DMS114 treated with DMSO at 0.1 percent for 48 hours (cell line): Measurements from ENCODE around the gene TFPI2.

ENCODE experiments used
- DNase-seq: peaks from one replicate; lab custom pipeline; 2025; ENCODE audit not compliant: unreplicated experiment; lab: John Stamatoyannopoulos, UW

Gene TFPI2

DNA sequence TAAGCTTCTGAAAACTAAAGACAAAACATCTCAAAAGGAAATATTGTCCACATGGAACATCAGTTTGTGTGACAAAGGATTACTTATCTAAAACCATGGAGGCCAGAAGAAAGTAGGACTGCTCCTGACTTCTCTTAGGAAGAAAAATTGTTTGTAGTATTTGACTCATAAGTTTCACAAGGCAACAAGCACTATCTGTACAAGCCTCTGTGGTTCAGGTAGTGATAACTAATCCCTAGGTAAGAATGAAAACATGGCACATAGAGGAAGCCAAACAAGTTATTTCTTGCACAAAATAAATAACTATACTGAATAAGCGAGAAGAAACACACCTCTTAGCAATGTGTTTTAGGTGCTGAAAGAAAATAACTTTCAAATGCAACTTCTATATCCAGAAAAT, 30.3 kb downstream of the TFPI2 start:
- no peak for DNase-seq

DNA sequence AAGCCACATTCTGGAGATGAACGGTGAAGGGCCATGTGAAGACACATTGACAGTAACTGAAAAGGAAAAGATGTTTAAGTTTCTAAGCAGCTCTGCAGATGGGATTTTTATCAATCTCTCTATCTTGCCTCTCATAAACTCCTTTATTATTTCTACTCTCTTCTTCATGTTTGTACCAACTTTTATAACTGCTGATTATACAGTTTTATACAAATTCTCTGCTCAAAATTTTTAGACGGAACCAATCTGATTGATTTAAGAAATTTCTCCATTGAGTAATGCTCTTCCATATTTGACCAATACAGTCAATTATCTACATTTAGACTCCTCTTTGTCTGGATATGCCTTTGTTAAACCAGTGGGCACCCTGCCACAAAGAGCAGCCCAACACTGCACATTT, 31.7 kb downstream of the TFPI2 start:
- no peak for DNase-seq

DNA sequence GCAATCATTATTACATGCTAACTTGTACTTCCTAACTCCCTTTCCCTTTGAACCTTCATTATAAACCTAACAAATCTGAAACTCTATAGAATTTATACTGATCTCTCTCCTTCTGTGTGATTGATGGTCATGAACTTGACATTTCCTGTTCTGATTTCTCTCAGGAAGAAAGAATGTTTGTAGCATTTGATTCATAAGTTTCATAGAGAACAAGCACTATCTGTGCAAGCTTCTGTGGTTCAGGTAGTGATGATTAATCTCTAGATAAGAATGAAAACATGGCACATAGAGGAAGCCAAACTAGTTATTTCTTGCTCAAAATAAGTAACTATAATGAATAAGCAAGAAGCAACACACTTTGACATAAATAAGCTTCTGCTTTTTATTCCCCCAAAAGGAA, 34.2 kb downstream of the TFPI2 start:
- DNase-seq = no peak

DNA sequence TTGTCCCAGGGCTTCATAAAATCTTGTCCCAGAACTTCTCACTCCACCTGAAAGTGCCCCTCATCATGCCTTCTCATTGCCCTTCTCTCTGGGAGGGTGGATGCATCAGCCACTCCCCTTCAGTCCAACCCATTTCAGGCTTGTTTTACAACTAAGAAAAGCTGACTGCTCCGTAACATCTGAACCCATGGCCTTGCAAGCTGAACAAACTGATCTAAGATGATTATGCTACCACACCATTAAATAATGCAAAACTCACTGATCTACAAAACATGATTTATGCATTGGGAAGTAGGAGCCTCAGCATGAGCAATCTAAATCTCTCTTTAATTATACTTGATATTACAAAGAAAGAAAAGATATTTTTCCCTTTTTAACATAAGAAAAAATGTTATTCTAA, 34.8 kb downstream of the TFPI2 start:
- no peak for DNase-seq

DNA sequence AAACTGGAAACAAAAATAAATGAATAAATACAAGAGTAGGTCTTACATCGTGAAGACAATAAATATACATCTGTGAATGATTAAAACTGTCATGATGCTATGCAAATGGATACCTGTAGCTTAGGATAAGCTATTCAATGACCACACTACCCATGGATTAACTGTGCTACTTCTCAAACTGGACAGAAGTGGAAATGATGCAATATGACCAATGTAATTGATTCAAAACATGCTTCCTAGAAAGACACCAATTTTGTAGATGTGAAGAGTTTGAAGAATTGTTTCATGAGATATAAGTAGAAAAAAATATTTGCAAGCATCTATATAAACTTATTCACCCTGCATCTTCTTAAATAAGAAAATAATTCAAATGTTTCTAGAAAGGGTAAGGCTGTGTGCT, 36.1 kb downstream of the TFPI2 start:
- DNase-seq = no peak

DNA sequence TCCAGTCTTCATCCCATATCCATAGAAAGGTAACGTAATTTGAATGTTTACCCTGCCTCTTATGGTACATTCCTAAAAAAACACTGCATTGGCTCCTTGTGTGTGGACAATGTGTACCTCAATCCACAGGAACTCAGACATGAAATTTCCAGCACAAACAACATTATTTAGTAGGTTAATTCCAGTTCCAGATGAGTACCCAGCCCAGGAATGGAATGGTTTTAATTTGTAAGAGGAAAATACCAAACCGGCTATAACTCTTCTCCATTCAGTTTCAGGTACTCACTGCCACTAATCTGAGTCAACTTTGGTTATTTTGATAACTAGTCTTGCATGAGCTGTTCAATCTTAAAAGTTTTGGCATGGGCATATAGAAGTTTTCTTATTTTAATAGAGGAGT, 39.0 kb downstream of the TFPI2 start:
- DNase-seq = no peak

DNA sequence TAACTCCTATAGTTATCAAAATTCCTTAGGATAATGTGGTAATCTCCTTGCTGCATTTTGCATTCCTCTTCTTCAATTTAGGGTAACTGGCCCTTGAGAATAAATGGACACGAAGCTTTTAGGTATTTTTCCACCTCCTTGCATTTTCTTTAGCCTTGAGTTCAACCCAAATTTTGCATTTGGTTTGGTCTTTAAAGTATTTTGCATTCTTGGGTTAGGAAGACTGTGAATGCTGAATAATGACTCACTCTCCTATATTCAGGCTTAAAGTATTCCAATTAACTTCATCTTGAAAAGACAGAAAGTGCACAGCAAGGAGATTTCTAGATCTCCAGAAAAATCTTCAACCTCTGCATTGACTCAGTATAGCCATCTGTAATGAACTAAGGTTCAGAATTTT, 47.3 kb downstream of the TFPI2 start:
- no peak for DNase-seq

DNA sequence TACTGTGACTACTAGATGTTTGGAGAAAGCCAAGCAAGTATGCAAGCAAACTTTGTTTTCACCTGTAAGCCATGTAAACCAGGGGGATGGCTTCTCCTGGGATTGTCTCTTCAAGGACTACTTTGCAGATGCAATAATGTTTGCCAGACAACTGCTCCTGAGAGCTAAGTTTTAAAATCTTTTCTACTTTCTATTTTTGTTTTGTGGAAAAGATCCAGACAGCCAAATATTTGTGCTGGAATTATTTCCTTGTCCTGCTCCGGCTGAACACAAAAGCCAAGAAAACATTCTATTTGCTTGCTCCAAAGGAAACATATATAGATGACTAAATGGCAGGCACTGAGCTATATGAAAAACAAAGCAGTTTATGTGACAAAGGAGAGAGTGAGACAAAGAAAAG, 51.6 kb downstream of the TFPI2 start:
- no peak for DNase-seq

DNA sequence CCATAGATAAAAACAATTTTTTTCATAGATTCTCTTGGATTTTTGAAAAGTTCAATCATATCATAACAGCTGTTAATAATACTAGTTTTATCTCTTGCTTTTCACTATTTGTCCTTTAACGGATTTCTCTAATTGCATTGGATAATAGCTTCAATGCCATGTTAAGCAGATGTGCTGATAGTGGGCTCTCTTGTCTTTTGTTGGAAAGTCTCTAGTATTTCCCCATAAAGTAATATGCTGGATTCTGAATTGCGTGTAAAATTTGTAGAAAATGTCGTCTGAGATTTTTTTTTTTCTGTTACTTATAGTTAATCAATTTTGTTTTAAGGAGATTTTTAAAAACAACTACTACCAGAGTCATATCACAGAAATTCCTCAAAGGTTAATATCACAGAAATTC, 53.3 kb downstream of the TFPI2 start:
- no peak for DNase-seq

DNA sequence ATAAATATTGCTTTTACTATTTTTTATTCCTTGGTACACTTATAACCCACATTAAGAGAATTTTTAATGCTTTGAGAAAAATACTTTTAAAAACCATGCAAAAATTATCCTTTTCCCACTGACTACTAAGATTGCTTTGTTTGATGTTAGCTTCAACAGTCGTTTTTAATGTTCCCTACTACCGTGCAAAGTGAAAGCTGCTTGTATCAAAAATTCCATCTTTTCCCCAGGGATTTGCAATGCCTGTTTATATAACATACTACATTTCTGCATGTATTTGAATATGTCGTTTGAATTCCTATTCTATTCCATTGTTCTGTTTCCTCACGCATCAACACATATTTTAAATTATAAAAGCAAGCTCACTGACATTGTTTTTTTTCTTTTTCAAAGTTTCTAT, 54.4 kb downstream of the TFPI2 start:
- DNase-seq = no peak

DNA sequence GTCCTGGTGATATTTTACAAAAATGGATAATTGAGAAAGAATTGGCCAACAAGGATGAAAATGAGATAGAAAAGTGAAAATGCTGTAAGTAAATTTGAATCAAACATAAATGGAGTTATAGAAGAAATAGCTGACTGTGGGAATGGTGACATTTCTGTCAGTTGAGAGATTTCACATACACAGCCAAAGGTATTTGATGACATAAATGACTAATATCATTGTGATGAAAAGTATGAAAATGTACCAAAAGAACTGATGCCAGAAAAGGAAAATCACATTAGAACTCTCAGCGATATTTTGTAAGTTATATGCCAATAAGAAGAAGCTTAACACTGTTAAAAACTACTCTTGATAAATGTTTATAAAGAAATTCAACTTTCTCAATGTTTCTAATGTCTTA, 54.9 kb downstream of the TFPI2 start:
- DNase-seq = no peak
